Neuronal stem cell (in vitro differentiated cells): ENCODE measurements around the gene SOBP.

Source experiments
- DNase-seq: peaks from one replicate; pipeline ENCODE4 v3.0.0-alpha.2; 2013; ENCODE audit warnings: low spot score
- H2AFZ ChIP-seq: one replicate; pipeline ENCODE4 v1.6.1; 2013; ENCODE audit warnings: mild to moderate bottlenecking, low read length, inconsistent platforms
- H2AK5ac ChIP-seq: 2 replicates; pipeline ENCODE4 v1.6.1; 2013; ENCODE audit warnings: low read depth, mild to moderate bottlenecking, inconsistent platforms, low read length, moderate library complexity, mixed read lengths
- H2BK120ac ChIP-seq: 2 replicates; pipeline ENCODE4 v1.6.1; 2013; ENCODE audit warnings: low read depth, mild to moderate bottlenecking, inconsistent platforms, low read length, moderate library complexity, mixed read lengths
- H2BK12ac ChIP-seq: one replicate; pipeline ENCODE4 v1.6.1; 2013; ENCODE audit warnings: low read length, inconsistent platforms
- H2BK15ac ChIP-seq: 2 replicates; pipeline ENCODE4 v1.6.1; 2013; ENCODE audit warnings: mild to moderate bottlenecking, low read length, inconsistent platforms, mixed read lengths
- H2BK5ac ChIP-seq: one replicate; pipeline ENCODE4 v1.6.1; 2013; ENCODE audit warnings: inconsistent platforms, mild to moderate bottlenecking, low read length, moderate library complexity
- H3K14ac ChIP-seq: one replicate; pipeline ENCODE4 v1.6.1; 2013; ENCODE audit warnings: low read length, inconsistent platforms
- H3K18ac ChIP-seq: 2 replicates; pipeline ENCODE4 v1.6.1; 2013; ENCODE audit warnings: low read length, inconsistent platforms
- H3K23ac ChIP-seq: 2 replicates; pipeline ENCODE4 v1.6.1; 2013; ENCODE audit warnings: low read depth, mild to moderate bottlenecking, mixed read lengths, low read length, inconsistent platforms; ENCODE audit not compliant: poor library complexity
- H3K27ac ChIP-seq: replicated peaks from 3 replicates; pipeline ENCODE4 v1.5.1; 2013; ENCODE audit warnings: low read length, inconsistent platforms
- H3K27me3 ChIP-seq, 3 experiments: 2 replicates each; pipeline ENCODE4 v1.6.1; 2013; ENCODE audit warnings: low read length in 3 of 3, mild to moderate bottlenecking in 2 of 3, inconsistent platforms in 1 of 3, low read depth in 1 of 3, mixed read lengths in 1 of 3, moderate library complexity in 1 of 3; ENCODE audit not compliant: control insufficient read depth in 3 of 3, insufficient read depth in 3 of 3
- H3K36me3 ChIP-seq, 2 donors: replicated peaks in 1 of 2; 2 replicates each; pipeline ENCODE4 v1.6.1; 2013; ENCODE audit warnings: low read length in 2 of 2; ENCODE audit not compliant: control insufficient read depth in 2 of 2, insufficient read depth in 2 of 2
- H3K4ac ChIP-seq: 2 replicates; pipeline ENCODE4 v1.6.1; 2013; ENCODE audit warnings: inconsistent platforms, mild to moderate bottlenecking, low read length, moderate library complexity
- H3K4me1 ChIP-seq, 2 donors: 1 replicate in 1 of 2; 2 replicates in 1 of 2; pipeline ENCODE4 v1.6.1; 2013; ENCODE audit warnings: low read length in 2 of 2, low read depth in 1 of 2; ENCODE audit not compliant: control insufficient read depth in 2 of 2, insufficient read depth in 1 of 2
- H3K4me2 ChIP-seq: one replicate; pipeline ENCODE4 v1.6.1; 2013; ENCODE audit warnings: mild to moderate bottlenecking, low read length, inconsistent platforms; ENCODE audit not compliant: insufficient read depth, poor library complexity, severe bottlenecking
- H3K4me3 ChIP-seq, 2 donors: 2 replicates each; pipeline ENCODE4 v1.5.1; 2013; ENCODE audit warnings: low read length in 2 of 2, mild to moderate bottlenecking in 2 of 2, inconsistent platforms in 1 of 2, moderate library complexity in 1 of 2
- H3K79me1 ChIP-seq: one replicate; pipeline ENCODE4 v1.6.1; 2013; ENCODE audit warnings: low read depth, mild to moderate bottlenecking, inconsistent platforms, low read length, moderate library complexity
- H3K9ac ChIP-seq: one replicate; pipeline ENCODE4 v1.6.1; 2013; ENCODE audit warnings: mild to moderate bottlenecking, low read depth, low read length, inconsistent platforms; ENCODE audit not compliant: poor library complexity
- H3K9me3 ChIP-seq, 2 donors: replicated peaks in 1 of 2; 2 replicates each; pipeline versions ENCODE3 to v1.6.1; 2013; ENCODE audit warnings: low read length in 2 of 2, mild to moderate bottlenecking in 2 of 2, inconsistent platforms in 1 of 2, low read depth in 1 of 2, mixed read lengths in 1 of 2, moderate library complexity in 1 of 2; ENCODE audit not compliant: control insufficient read depth in 2 of 2, insufficient read depth in 1 of 2
- H4K8ac ChIP-seq: one replicate; pipeline ENCODE4 v1.6.1; 2013; ENCODE audit warnings: low read depth, mild to moderate bottlenecking, inconsistent platforms, low read length, moderate library complexity
- H4K91ac ChIP-seq: one replicate; pipeline ENCODE4 v1.6.1; 2013; ENCODE audit warnings: low read length, low read depth, mild to moderate bottlenecking, inconsistent platforms; ENCODE audit not compliant: poor library complexity
- WGBS, 2 donors: extraction: QIAGEN DNeasy Blood & Tissue Kit; methylation state at CpG; one replicate each; pipeline ENCODE4 v1.1.7; 2013; ENCODE audit warnings: missing lambda C conversion rate in 2 of 2, mixed read lengths in 1 of 2; ENCODE audit not compliant: insufficient read length in 2 of 2, insufficient replicate concordance in 1 of 2; ENCODE audit errors: extremely low coverage in 2 of 2; 5-methylcytosine and 5-hydroxymethylcytosine counted together

Gene SOBP

DNA sequence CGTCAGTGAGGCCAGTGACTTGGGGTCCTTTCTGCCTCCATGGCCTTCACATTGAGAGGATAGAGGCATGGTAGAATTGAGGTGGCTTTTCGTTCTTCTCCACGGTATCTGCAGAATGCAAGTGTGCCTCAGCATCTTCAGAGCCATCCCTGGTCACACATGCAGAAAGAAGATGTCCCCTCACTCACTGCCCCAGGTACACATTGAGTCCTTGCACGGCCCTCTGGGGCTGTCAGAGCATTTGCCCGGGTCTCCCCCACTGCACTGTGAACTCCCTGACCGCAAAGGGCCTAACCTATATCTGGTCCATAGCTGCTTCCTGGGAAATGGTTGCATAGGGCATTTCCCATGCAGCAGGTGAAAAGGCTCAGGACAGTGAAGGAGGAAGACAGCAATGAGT, 218.5 kb downstream of the SOBP start:
- Histone ChIP-seq H2AK5ac (peak overlapping the region; percentile 22), H2BK5ac (no peak overlapping the region), H3K4me1 (peaks cover 6 to 18% of the 10 kb centered on the region in 2 donors), H4K8ac (no peak overlapping the region), H3K4me2 (no peak overlapping the region), H2BK12ac (no peak overlapping the region), H3K4me3 (no peak overlapping the region), H3K4ac (no peak overlapping the region), H3K27ac (no peak overlapping the region), H3K18ac (no peak overlapping the region), H3K23ac (no peak overlapping the region), H2AFZ (no peak overlapping the region), H3K36me3 (no peaks in the 10 kb centered on the region), H2BK120ac (no peak overlapping the region), H4K91ac (no peak overlapping the region), H3K79me1 (no peaks in the 10 kb centered on the region), H3K14ac (no peak overlapping the region), H2BK15ac (no peak overlapping the region), H3K9me3 (no peaks in the 10 kb centered on the region), H3K27me3 (peaks cover 0 to 5% (median 0%) of the 10 kb centered on the region in 3 experiments), H3K9ac (no peak overlapping the region)
- WGBS, 2 donors, result no CpG with 5 or more reads among the region's 6 CpGs
- no peak for DNase-seq

GRCh38 chr6:107709341-107709740, 219.4 kb downstream of the SOBP start:
- H3K36me3 ChIP-seq, result no peaks in the 10 kb centered on the region
- no peak overlapping the region for H2BK120ac ChIP-seq
- no peak overlapping the region for H2BK5ac ChIP-seq
- no peak overlapping the region for H4K8ac ChIP-seq
- no peaks in the 10 kb centered on the region for H3K9me3 ChIP-seq
- no peak for DNase-seq
- no peak overlapping the region for H2BK12ac ChIP-seq
- no peak overlapping the region for H2AFZ ChIP-seq
- H3K4me2 ChIP-seq, result no peak overlapping the region
- H2AK5ac ChIP-seq, result no peak overlapping the region
- no peak overlapping the region for H3K4ac ChIP-seq
- peaks cover 6 to 15% of the 10 kb centered on the region in 2 donors for H3K4me1 ChIP-seq
- H3K79me1 ChIP-seq, result no peaks in the 10 kb centered on the region
- H3K27ac ChIP-seq, result no peak overlapping the region
- WGBS, 2 donors, result no CpG with 5 or more reads among the region's 7 CpGs
- peak overlapping the region; percentile 10 for H3K14ac ChIP-seq
- no peak overlapping the region for H4K91ac ChIP-seq
- H3K18ac ChIP-seq, result no peak overlapping the region
- H2BK15ac ChIP-seq, result no peak overlapping the region
- H3K23ac ChIP-seq, result no peak overlapping the region
- no peak overlapping the region for H3K4me3 ChIP-seq
- peaks cover 0 to 5% (median 0%) of the 10 kb centered on the region in 3 experiments for H3K27me3 ChIP-seq
- no peak overlapping the region for H3K9ac ChIP-seq
